Thyroid gland (tissue), 4 donors: ENCODE results near the gene ALPL. TPM values are rescaled to one million over a fixed set of nuclear protein-coding genes. Genes with fewer than 3 reads are reported as not detected.

Experiments
- DNase-seq, 2 donors: peaks; one replicate each; pipeline ENCODE4 v3.0.0-alpha.2; 2019
- H3K27ac ChIP-seq, 3 donors: fragments of 200-600 bp; sonication (generic); 1 replicate in 2 of 3; 2 replicates in 1 of 3; pipeline ENCODE4 v1.5.1; 2016 to 2019; ENCODE audit warnings: mild to moderate bottlenecking in 1 of 3, moderate library complexity in 1 of 3
- H3K27me3 ChIP-seq: fragments of 200-600 bp; sonication (generic); one replicate; pipeline ENCODE4 v1.5.1; 2019
- H3K36me3 ChIP-seq, 2 donors: fragments of 200-600 bp; sonication (generic); one replicate each; pipeline ENCODE4 v1.5.1; 2016 to 2019
- H3K4me1 ChIP-seq, 2 donors: fragments of 200-600 bp; sonication (generic); one replicate each; pipeline ENCODE4 v1.5.1; 2017 to 2019
- H3K4me3 ChIP-seq, 3 donors: fragments of 200-600 bp; sonication (generic); replicated peaks in 1 of 3; 1 replicate in 2 of 3; 2 replicates in 1 of 3; pipeline ENCODE4 v1.5.1; 2016; ENCODE audit warnings: mild to moderate bottlenecking in 1 of 3
- H3K9me3 ChIP-seq: fragments of 200-600 bp; sonication (generic); one replicate; pipeline ENCODE4 v1.5.1; 2017
- CTCF ChIP-seq, 6 experiments: fragments of 200-600 bp in 3 of 6; fragments of 450-650 bp in 3 of 6; sonication (generic) in 3 of 6; IDR thresholded peaks; one replicate each; pipeline ENCODE4 v1.5.1; 2016 to 2019; ENCODE audit warnings: antibody characterized with exemption in 6 of 6, mild to moderate bottlenecking in 2 of 6, inconsistent platforms in 1 of 6, moderate library complexity in 1 of 6
- POLR2A ChIP-seq, 2 donors: fragments of 450-650 bp; IDR thresholded peaks; one replicate each; pipeline ENCODE4 v1.6.1; 2017; ENCODE audit warnings: antibody characterized with exemption in 2 of 2, mild to moderate bottlenecking in 2 of 2, moderate library complexity in 1 of 2
- WGBS, 2 donors: methylation state at CpG; one replicate each; pipeline ENCODE4 v1.1.5; 2017; 5-methylcytosine and 5-hydroxymethylcytosine counted together
- intact Hi-C: fragments of 100-400 bp; cut with DNase I; formaldehyde crosslinking; loops from one replicate; pipeline ENCODE4 v1.15.1; 2023
- total RNA-seq, 4 donors: library from RNA; depleted of rRNA; stranded (reverse); fragments of >200 nt; gene quantifications; one replicate each; pipeline ENCODE4 v1.2.3, GENCODE V29; 2016

Gene ALPL
- total RNA-seq, 4 donors from 2014 or later, result 4.0 to 15.6 (median 4.5) TPM

DNA sequence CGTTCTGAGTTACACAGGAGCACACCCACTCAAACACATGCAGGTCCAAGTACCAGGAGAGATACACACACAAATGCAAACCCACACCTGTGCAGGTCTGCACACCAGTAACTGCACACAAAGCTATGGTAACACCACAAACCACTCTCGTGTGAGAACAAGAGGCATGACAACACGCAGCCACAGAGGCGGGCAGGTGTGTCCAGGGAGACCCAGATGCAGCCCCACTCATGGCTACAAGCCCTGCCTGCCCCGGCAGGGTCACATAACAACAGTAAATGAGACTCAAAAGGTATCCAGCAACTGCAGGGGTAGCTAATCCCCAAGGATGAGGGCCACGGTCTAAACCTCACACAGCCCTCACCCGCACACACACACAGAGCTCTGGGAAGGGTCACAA, 111.8 kb downstream of the ALPL start:
- H3K27me3 ChIP-seq, result no peaks in the 10 kb centered on the region
- no peaks in the 10 kb centered on the region for H3K9me3 ChIP-seq
- H3K4me3 ChIP-seq, result peak overlapping the region; percentile 33 to 53 (median 45)
- peaks cover 53 to 58% of the 10 kb centered on the region in 2 donors for H3K4me1 ChIP-seq
- intact Hi-C loops, result no loop called here
- WGBS, 2 donors, result 38 to 47% methylated on average over 6 to 7 of the region's 7 CpGs
- peak in 1 of 2 donors; percentile 59 for DNase-seq
- peaks cover 18 to 29% of the 10 kb centered on the region in 2 donors for H3K36me3 ChIP-seq
- no peak for TF ChIP-seq POLR2A (IDR thresholded peaks at IDR 0.05)
- TF ChIP-seq CTCF (IDR thresholded peaks at IDR 0.05), result no peak
- H3K27ac ChIP-seq, result peak overlapping the region; percentile 77 to 94 (median 90)

GRCh38 chr1:21621761-21622436, 112.7 kb downstream of the ALPL start:
- Histone ChIP-seq H3K27ac (peak overlapping the region; percentile 77 to 94 (median 90)), H3K36me3 (peaks cover 9 to 21% of the 10 kb centered on the region in 2 donors), H3K4me1 (peaks cover 54 to 58% of the 10 kb centered on the region in 2 donors), H3K4me3 (peak overlapping the region; percentile 33 to 53 (median 45)), H3K9me3 (no peaks in the 10 kb centered on the region), H3K27me3 (no peaks in the 10 kb centered on the region)
- TF ChIP-seq POLR2A (IDR thresholded peaks at IDR 0.05), result no peak
- no peak for TF ChIP-seq CTCF (IDR thresholded peaks at IDR 0.05)
- intact Hi-C loops, result no loop called here
- WGBS, 2 donors, result 20 to 33% methylated on average over 5 to 9 of the region's 39 CpGs
- DNase-seq, result no peak

DNA sequence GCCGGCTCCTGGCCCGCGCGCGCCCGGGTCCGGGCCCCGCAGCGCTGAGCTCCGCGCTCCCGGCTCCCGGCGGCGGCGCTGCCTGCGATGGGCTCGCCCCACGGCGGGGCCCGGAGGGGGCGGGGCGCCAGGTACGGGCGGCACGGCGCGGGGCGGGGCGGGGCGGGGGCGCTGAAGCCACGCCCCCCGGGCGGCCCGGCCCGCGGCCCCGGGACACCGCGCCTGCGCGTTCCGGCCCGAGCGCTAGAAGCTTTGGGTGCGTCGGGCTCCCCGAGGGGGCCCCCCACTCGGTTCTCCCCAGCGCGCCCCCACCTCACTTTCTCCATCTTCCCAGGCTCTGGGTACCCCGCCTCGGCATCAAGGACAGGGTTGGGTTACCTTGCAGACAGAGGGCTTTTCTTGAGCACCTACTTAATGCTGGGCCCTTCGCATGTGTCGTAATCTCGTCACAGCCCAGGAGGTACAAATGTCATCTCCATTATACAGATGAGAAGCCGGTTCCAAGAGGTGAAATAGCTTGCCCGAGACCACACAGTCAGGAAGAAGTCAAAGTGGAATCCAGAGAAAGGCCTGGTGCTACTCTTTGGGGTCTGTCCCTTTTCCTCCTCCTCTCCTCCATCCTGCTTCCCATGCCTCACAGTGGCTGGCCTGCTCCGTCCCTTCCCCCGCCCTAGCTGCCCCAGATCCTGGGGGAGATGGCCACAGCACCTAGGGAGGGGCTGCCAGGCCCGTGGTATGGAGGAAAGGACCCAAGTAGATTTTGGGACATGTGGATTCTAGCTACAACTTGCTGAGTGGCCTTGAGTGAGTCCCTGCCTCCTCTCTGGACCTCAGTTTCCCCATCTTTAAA, 113.5 kb downstream of the ALPL start:
- Histone ChIP-seq H3K36me3 (peaks cover 1 to 13% of the 10 kb centered on the region in 2 donors), H3K4me1 (peaks cover 54 to 58% of the 10 kb centered on the region in 2 donors), H3K4me3 (peak overlapping the region in 1 of 3 donors; percentile 16), H3K27me3 (no peaks in the 10 kb centered on the region), H3K9me3 (no peaks in the 10 kb centered on the region), H3K27ac (peak overlapping the region; percentile 72 to 92 (median 87))
- 23 to 38% methylated on average over 8 to 26 of the region's 62 CpGs for WGBS, 2 donors
- intact Hi-C loops, result no loop called here
- peak; percentile 73 to 77 for DNase-seq
- TF ChIP-seq CTCF (IDR thresholded peaks at IDR 0.05) (no peak), POLR2A (IDR thresholded peaks at IDR 0.05) (peak in 1 of 2 donors; percentile 63)

DNA sequence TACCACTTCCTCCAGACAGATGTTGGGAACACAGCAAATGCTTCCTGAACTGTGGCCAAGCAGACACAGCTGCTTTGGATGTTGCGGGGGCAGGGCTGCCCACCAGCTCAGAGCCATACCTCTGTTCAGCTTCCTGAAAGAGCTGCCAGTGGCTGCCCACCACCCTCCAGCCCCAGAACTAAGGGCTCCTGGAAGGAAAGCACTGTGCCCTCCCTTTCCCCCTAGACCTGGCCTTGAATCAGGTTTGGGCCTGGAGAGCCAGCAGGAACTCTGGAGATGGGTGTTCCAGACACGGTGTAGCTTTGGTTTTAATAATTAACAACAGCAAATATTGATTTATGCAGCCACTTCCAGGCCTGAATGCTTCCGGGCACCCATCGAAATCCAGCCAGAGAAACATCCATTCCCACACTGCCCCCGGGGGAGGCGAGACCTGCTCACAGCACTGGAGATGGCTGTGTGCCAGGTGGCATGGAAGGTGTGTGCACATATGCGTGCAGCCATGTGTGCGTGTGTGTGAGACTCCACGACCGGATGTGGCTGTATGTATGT, 114.3 kb downstream of the ALPL start:
- no peak for TF ChIP-seq POLR2A (IDR thresholded peaks at IDR 0.05)
- Histone ChIP-seq H3K36me3 (peaks cover 0 to 8% of the 10 kb centered on the region in 2 donors), H3K27me3 (no peaks in the 10 kb centered on the region), H3K4me3 (no peak overlapping the region), H3K4me1 (peaks cover 54 to 55% of the 10 kb centered on the region in 2 donors), H3K27ac (peak overlapping the region; percentile 72 to 92 (median 87)), H3K9me3 (no peaks in the 10 kb centered on the region)
- WGBS, 2 donors, result 25 to 45% methylated on average over 8 to 9 of the region's 10 CpGs
- intact Hi-C loops, result no loop called here
- peak; percentile 88 for DNase-seq

DNA sequence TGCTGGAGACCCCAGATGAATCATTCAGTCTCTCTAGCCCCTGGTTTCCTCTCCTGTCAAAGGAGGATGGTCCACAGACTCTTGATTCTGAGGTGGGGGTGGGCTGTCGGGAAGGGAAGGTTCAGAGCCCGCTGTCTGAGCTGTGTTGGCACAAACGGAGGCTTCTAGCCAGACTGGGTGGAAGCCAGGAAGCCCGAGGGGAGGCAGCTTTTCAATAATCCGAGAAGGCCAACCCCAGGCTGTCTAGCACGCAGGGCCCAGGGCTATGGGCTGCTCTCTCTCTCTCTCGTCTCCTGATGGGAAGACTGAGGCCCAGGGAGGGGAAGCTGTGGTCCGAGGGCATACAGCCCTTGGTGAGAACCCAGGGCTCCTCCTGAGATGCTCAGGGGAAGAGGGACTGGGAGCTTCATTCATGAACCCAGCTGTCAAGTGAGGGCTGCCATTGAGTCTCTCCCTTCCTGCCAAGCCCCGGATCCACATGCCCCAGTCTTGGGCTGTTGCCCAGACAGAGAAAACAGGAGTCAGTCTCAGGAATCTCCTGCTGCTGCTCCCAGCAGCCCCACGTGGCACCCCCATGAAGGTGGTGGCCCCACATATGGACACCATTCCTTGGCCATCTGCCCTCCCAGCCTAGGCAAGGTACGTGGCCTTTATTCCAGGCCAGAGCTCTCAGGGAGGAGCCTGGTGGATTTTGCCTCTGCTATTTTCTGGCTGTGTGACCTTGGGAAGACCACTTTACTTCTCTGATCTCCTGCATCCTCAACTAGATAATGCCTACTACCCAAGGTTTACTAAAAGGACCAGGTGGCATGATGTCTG, 115.6 kb downstream of the ALPL start:
- no peaks in the 10 kb centered on the region for H3K9me3 ChIP-seq
- intact Hi-C loops, result no loop called here
- TF ChIP-seq POLR2A (IDR thresholded peaks at IDR 0.05) (no peak), CTCF (IDR thresholded peaks at IDR 0.05) (no peak)
- DNase-seq, result peak; percentile 52 to 62
- peaks cover 41 to 51% of the 10 kb centered on the region in 2 donors for H3K4me1 ChIP-seq
- H3K36me3 ChIP-seq, result peaks cover 0 to 8% of the 10 kb centered on the region in 2 donors
- H3K27ac ChIP-seq, result peak overlapping the region; percentile 60 to 87 (median 72)
- no peak overlapping the region for H3K4me3 ChIP-seq
- no peaks in the 10 kb centered on the region for H3K27me3 ChIP-seq
- WGBS, 2 donors, result 34 to 57% methylated on average over 7 to 9 of the region's 11 CpGs
